Caco-2 (cell line): Measurements from ENCODE around the gene PRPSAP2. TPM values are rescaled to one million over a fixed set of nuclear protein-coding genes. Genes with fewer than 3 reads are reported as not detected.
"Not testable (repeated sequence)": the region's sequence is repeated elsewhere in the genome, so short reads cannot be mapped to it uniquely, and the experiment has no call there.

Experiments used
- BruUV-seq: library from RNA; stranded (reverse); fragments of 400-500 nt; replicated peaks from 2 replicates; lab custom pipeline; 2021; lab: Mats Ljungman, UMichigan
- CTCF ChIA-PET: fragments of 300-600 bp; sonication (Branson Sonifier 250); formaldehyde crosslinking; loops from one replicate; lab custom pipeline; 2022; ENCODE audit warnings: antibody characterized with exemption; lab: Charles Lee
- POLR2A ChIA-PET: fragments of 300-600 bp; sonication (Branson Sonifier 250); formaldehyde crosslinking; loops from one replicate; lab custom pipeline; 2022; ENCODE audit warnings: antibody characterized with exemption; lab: Charles Lee
- DNase-seq, 2 experiments: peaks; one replicate each; pipeline versions ENCODE4 v3.0.0 to v3.0.0-alpha.2; 2020 to 2022
- H3K27me3 ChIP-seq: replicated peaks from 2 replicates; pipeline ENCODE4 v1.6.0; 2011; ENCODE audit warnings: low read length; ENCODE audit not compliant: control insufficient read depth, insufficient read depth
- H3K36me3 ChIP-seq: 2 replicates; pipeline ENCODE4 v1.5.1; 2011; ENCODE audit warnings: low read length; ENCODE audit not compliant: control insufficient read depth, insufficient read depth
- H3K4me1 ChIP-seq: fragments of 250-450 bp; sonication (Bioruptor Pico); 2 replicates; pipeline ENCODE4 v1.5.1; 2020; ENCODE audit warnings: mild to moderate bottlenecking
- H3K4me3 ChIP-seq: 2 replicates; pipeline ENCODE4 v1.5.1; 2011; ENCODE audit warnings: low read depth, mild to moderate bottlenecking, control low read depth, low read length
- H3K9me3 ChIP-seq: fragments of 250-450 bp; sonication (Bioruptor Pico); 2 replicates; pipeline ENCODE4 v1.5.1; 2020; ENCODE audit warnings: mild to moderate bottlenecking, moderate library complexity
- H3K27ac Mint-ChIP-seq: one replicate; pipeline ENCODE4 v1.8.0; 2022; ENCODE audit warnings: mixed read lengths; ENCODE audit not compliant: unreplicated experiment
- H3K27me3 Mint-ChIP-seq: one replicate; pipeline ENCODE4 v1.8.0; 2022; ENCODE audit warnings: mixed read lengths; ENCODE audit not compliant: insufficient read depth, unreplicated experiment
- H3K36me3 Mint-ChIP-seq: one replicate; pipeline ENCODE4 v1.8.0; 2022; ENCODE audit warnings: mild to moderate bottlenecking, mixed read lengths; ENCODE audit not compliant: insufficient read depth, unreplicated experiment
- H3K4me1 Mint-ChIP-seq: one replicate; pipeline ENCODE4 v1.8.0; 2022; ENCODE audit warnings: low read depth, mixed read lengths; ENCODE audit not compliant: unreplicated experiment
- H3K4me3 Mint-ChIP-seq: one replicate; pipeline ENCODE4 v1.8.0; 2022; ENCODE audit warnings: mild to moderate bottlenecking, moderate library complexity, mixed read lengths; ENCODE audit not compliant: unreplicated experiment
- H3K9me3 Mint-ChIP-seq: one replicate; pipeline ENCODE4 v1.8.0; 2022; ENCODE audit warnings: mixed read lengths; ENCODE audit not compliant: unreplicated experiment
- CTCF ChIP-seq, 2 experiments: fragments of 200-600 bp in 1 of 2; IDR thresholded peaks; 1 replicate in 1 of 2; 2 replicates in 1 of 2; pipeline versions ENCODE4 v1.5.1 to v1.8.0; 2011 to 2022; ENCODE audit warnings: antibody characterized with exemption in 1 of 2, control low read depth in 1 of 2, inconsistent platforms in 1 of 2, low read depth in 1 of 2, low read length in 1 of 2, mild to moderate bottlenecking in 1 of 2, moderate library complexity in 1 of 2; ENCODE audit not compliant: insufficient read depth in 1 of 2, severe bottlenecking in 1 of 2, unreplicated experiment in 1 of 2
- intact Hi-C: fragments of 100-400 bp; cut with micrococcal nuclease; formaldehyde crosslinking; loops from one replicate; pipeline ENCODE4 v1.10.0; 2022; ENCODE audit not compliant: unreplicated experiment
- total RNA-seq: library from RNA; stranded (reverse); gene quantifications from 2 replicates; pipeline ENCODE4 v1.2.3, GENCODE V29; 2022

PRPSAP2 gene
- total RNA-seq, 1 experiment from 2014 or later: 49.0 TPM

- H3K36me3 Mint-ChIP-seq: no peaks in the 10 kb centered on the region
- no peak overlapping the region for H3K27ac Mint-ChIP-seq
These were observed 96.4 kb downstream of the PRPSAP2 start for GRCh38 chr17:18954321-18954720.

GRCh38 chr17:18955009-18955408 lies 97.1 kb downstream of the PRPSAP2 start:
- ChIA-PET CTCF (interaction anchor here (0.7 kb wide), 1 partner anchor 50 kb away, joined by 3 read pairs; no protein-coding TSS in a partner anchor), POLR2A (no interaction called here)
- Histone ChIP-seq H3K36me3 (no peaks in the 10 kb centered on the region), H3K4me1 (no peaks in the 10 kb centered on the region; the same call in 1 of the 2 replicates), H3K9me3 (no peaks in the 10 kb centered on the region), H3K4me3 (no peak overlapping the region), H3K27me3 (no peaks in the 10 kb centered on the region)
- H3K4me3 Mint-ChIP-seq: no peak overlapping the region
- H3K27ac Mint-ChIP-seq: no peak overlapping the region
- no peaks in the 10 kb centered on the region for H3K4me1 Mint-ChIP-seq
- no peaks in the 10 kb centered on the region for H3K36me3 Mint-ChIP-seq
- no peaks in the 10 kb centered on the region for H3K27me3 Mint-ChIP-seq
- no peak for TF ChIP-seq CTCF (IDR thresholded peaks at IDR 0.05; ENCODE audit: insufficient read depth in 1 of 2, low read depth in 1 of 2, low read length in 1 of 2, severe bottlenecking in 1 of 2, unreplicated experiment in 1 of 2)
- no peaks in the 10 kb centered on the region for H3K9me3 Mint-ChIP-seq
- BruUV-seq: no TSS peak
- intact Hi-C loops: no loop called here
- DNase-seq: no peak

More at GRCh38 chr17:18954321-18954720, 96.4 kb downstream of the PRPSAP2 start:
- no peaks in the 10 kb centered on the region for H3K36me3 ChIP-seq
- H3K9me3 Mint-ChIP-seq: no peaks in the 10 kb centered on the region
- H3K27me3 Mint-ChIP-seq: no peaks in the 10 kb centered on the region
- ChIA-PET CTCF (interaction anchor here (0.7 kb wide), 1 partner anchor 51 kb away, joined by 3 read pairs; no protein-coding TSS in a partner anchor), POLR2A (no interaction called here)
- no peaks in the 10 kb centered on the region; the same call in 1 of the 2 replicates for H3K4me1 ChIP-seq
- H3K9me3 ChIP-seq: no peaks in the 10 kb centered on the region
- H3K4me3 ChIP-seq: no peak overlapping the region
- H3K4me3 Mint-ChIP-seq: no peak overlapping the region
- H3K4me1 Mint-ChIP-seq: no peaks in the 10 kb centered on the region
- intact Hi-C loops: no loop called here
- no TSS peak for BruUV-seq
- no peak for TF ChIP-seq CTCF (IDR thresholded peaks at IDR 0.05; ENCODE audit: insufficient read depth in 1 of 2, low read depth in 1 of 2, low read length in 1 of 2, severe bottlenecking in 1 of 2, unreplicated experiment in 1 of 2)
- DNase-seq: no peak
- no peaks in the 10 kb centered on the region for H3K27me3 ChIP-seq

- BruUV-seq, POLR2A ChIA-PET, H3K4me3 Mint-ChIP-seq, H3K36me3 ChIP-seq, H3K36me3 Mint-ChIP-seq, H3K4me3 ChIP-seq, H3K27me3 ChIP-seq, H3K4me1 ChIP-seq, H3K27ac Mint-ChIP-seq, DNase-seq, intact Hi-C loops, CTCF ChIA-PET, H3K9me3 Mint-ChIP-seq, H3K9me3 ChIP-seq, H3K4me1 Mint-ChIP-seq, H3K27me3 Mint-ChIP-seq: not testable (repeated sequence)
These were observed 98.1 kb downstream of the PRPSAP2 start for GRCh38 chr17:18956021-18956420.
